IMR-90 (cell line): ENCODE data around the gene ATP9B. TPM values are rescaled to one million over a fixed set of nuclear protein-coding genes. Genes with fewer than 3 reads are reported as not detected.

Experiments
- ATAC-seq: fragments of 200-7000 bp; cut with Tn5 transposase; 2 replicates; pipeline ENCODE4 v1.9.1; 2020; ENCODE audit warnings: low read depth, mild to moderate bottlenecking, moderate library complexity
- BruUV-seq: library from RNA; stranded (reverse); fragments of 400-500 nt; replicated peaks from 2 replicates; lab custom pipeline; 2021; lab: Mats Ljungman, UMichigan
- CTCF ChIA-PET: fragments of 300-600 bp; formaldehyde crosslinking; extraction: SDS; loops from one replicate; lab custom pipeline; 2021; ENCODE audit warnings: antibody characterized with exemption; lab: Yijun Ruan, JAX
- POLR2A ChIA-PET: fragments of 300-600 bp; sonication (Branson Sonifier 250); formaldehyde crosslinking; loops from one replicate; lab custom pipeline; 2022; ENCODE audit warnings: antibody characterized with exemption; ENCODE audit not compliant: unreplicated experiment; lab: Charles Lee
- DNase-seq: peaks from one replicate; pipeline ENCODE4 v3.0.0; 2013
- H2AFZ ChIP-seq: replicated peaks from 2 replicates; pipeline ENCODE3; 2013; ENCODE audit warnings: low read length, mild to moderate bottlenecking; ENCODE audit not compliant: poor library complexity
- H2AK5ac ChIP-seq: 2 replicates; pipeline ENCODE4 v1.6.1; 2013; ENCODE audit warnings: low read depth, low read length, inconsistent platforms
- H2AK9ac ChIP-seq: replicated peaks from 2 replicates; pipeline ENCODE3; 2013; ENCODE audit warnings: mild to moderate bottlenecking, low read depth, low read length, moderate library complexity; ENCODE audit not compliant: poor library complexity
- H2BK120ac ChIP-seq: 2 replicates; pipeline ENCODE4 v1.6.1; 2013; ENCODE audit warnings: low read depth, low read length, inconsistent platforms
- H2BK15ac ChIP-seq: 3 replicates; pipeline ENCODE4 v1.6.1; 2013; ENCODE audit warnings: low read depth, low read length, inconsistent platforms
- H2BK20ac ChIP-seq: 2 replicates; pipeline ENCODE4 v1.6.1; 2013; ENCODE audit warnings: low read depth, mild to moderate bottlenecking, inconsistent platforms, low read length, moderate library complexity
- H2BK5ac ChIP-seq: 2 replicates; pipeline ENCODE4 v1.6.1; 2013; ENCODE audit warnings: mild to moderate bottlenecking, low read depth, low read length, inconsistent platforms; ENCODE audit not compliant: poor library complexity, severe bottlenecking
- H3K14ac ChIP-seq: replicated peaks from 2 replicates; pipeline ENCODE4 v1.6.1; 2013; ENCODE audit warnings: low read depth, low read length, inconsistent platforms
- H3K18ac ChIP-seq: 2 replicates; pipeline ENCODE4 v1.6.1; 2013; ENCODE audit warnings: low read depth, low read length, control low read depth
- H3K23ac ChIP-seq: 2 replicates; pipeline ENCODE4 v1.6.1; 2013; ENCODE audit warnings: low read depth, low read length, inconsistent platforms
- H3K27ac ChIP-seq: 2 replicates; pipeline ENCODE4 v1.5.1; 2013; ENCODE audit warnings: mild to moderate bottlenecking, control low read depth, low read length; ENCODE audit not compliant: insufficient read depth
- H3K27me3 ChIP-seq: 2 replicates; pipeline ENCODE4 v1.6.1; 2013; ENCODE audit warnings: low read length; ENCODE audit not compliant: control insufficient read depth, insufficient read depth
- H3K36me3 ChIP-seq: 2 replicates; pipeline ENCODE4 v1.6.1; 2013; ENCODE audit warnings: low read length, mixed read lengths; ENCODE audit not compliant: control insufficient read depth, insufficient read depth
- H3K4ac ChIP-seq: 2 replicates; pipeline ENCODE4 v1.6.1; 2013; ENCODE audit warnings: low read depth, low read length, inconsistent platforms
- H3K4me1 ChIP-seq: 2 replicates; pipeline ENCODE4 v1.6.1; 2013; ENCODE audit warnings: low read length, mixed read lengths; ENCODE audit not compliant: control insufficient read depth, insufficient read depth
- H3K4me2 ChIP-seq: 2 replicates; pipeline ENCODE4 v1.6.1; 2013; ENCODE audit warnings: low read depth, mild to moderate bottlenecking, control low read depth, low read length, moderate library complexity
- H3K4me3 ChIP-seq: 2 replicates; pipeline ENCODE4 v1.5.1; 2013; ENCODE audit warnings: low read depth, mild to moderate bottlenecking, control low read depth, low read length, moderate library complexity; ENCODE audit not compliant: insufficient read depth
- H3K56ac ChIP-seq: 2 replicates; pipeline ENCODE4 v1.6.1; 2013; ENCODE audit warnings: low read length, inconsistent platforms; ENCODE audit not compliant: insufficient read depth; ENCODE audit errors: extremely low read depth
- H3K79me1 ChIP-seq, 2 experiments: 2 replicates each; pipeline ENCODE4 v1.6.1; 2013; ENCODE audit warnings: low read length in 2 of 2, inconsistent platforms in 1 of 2, low read depth in 1 of 2
- H3K9ac ChIP-seq: 2 replicates; pipeline ENCODE4 v1.6.1; 2013; ENCODE audit warnings: low read depth, low read length, control low read depth
- H3K9me1 ChIP-seq: 2 replicates; pipeline ENCODE4 v1.6.1; 2013; ENCODE audit warnings: low read length, inconsistent platforms; ENCODE audit not compliant: insufficient read depth
- H3K9me3 ChIP-seq: 2 replicates; pipeline ENCODE4 v1.6.1; 2013; ENCODE audit warnings: low read length; ENCODE audit not compliant: control insufficient read depth, insufficient read depth
- H4K20me1 ChIP-seq: 2 replicates; pipeline ENCODE4 v1.6.1; 2013; ENCODE audit warnings: low read length, inconsistent platforms; ENCODE audit not compliant: insufficient read depth
- H4K5ac ChIP-seq: 2 replicates; pipeline ENCODE4 v1.6.1; 2013; ENCODE audit warnings: mild to moderate bottlenecking, low read depth, low read length, control low read depth
- H4K8ac ChIP-seq, 2 experiments: 2 replicates each; pipeline ENCODE4 v1.6.1; 2013; ENCODE audit warnings: low read depth in 2 of 2, low read length in 2 of 2, control low read depth in 1 of 2, inconsistent platforms in 1 of 2
- H4K91ac ChIP-seq: 2 replicates; pipeline ENCODE4 v1.6.1; 2013; ENCODE audit warnings: low read depth, low read length, inconsistent platforms; ENCODE audit not compliant: insufficient read depth
- BHLHE40 ChIP-seq: fragments of 150-350 bp; IDR thresholded peaks from 2 replicates; pipeline ENCODE4 v1.6.1; 2016; ENCODE audit warnings: mild to moderate bottlenecking, low read depth, low read length
- CEBPB ChIP-seq: IDR thresholded peaks from 2 replicates; pipeline ENCODE4 v1.6.1; 2012; ENCODE audit warnings: low read depth, low read length, improper control_type of control experiment
- CHD1 ChIP-seq: IDR thresholded peaks from 2 replicates; pipeline ENCODE4 v1.6.1; 2012; ENCODE audit warnings: low read depth, low read length, improper control_type of control experiment
- CTCF ChIP-seq: conservative IDR thresholded peaks from 2 replicates; pipeline ENCODE4 v1.5.1; 2012; ENCODE audit warnings: mild to moderate bottlenecking, low read depth, low read length, improper control_type of control experiment
- ELK1 ChIP-seq: fragments of 150-350 bp; IDR thresholded peaks from 2 replicates; pipeline ENCODE4 v1.6.1; 2016; ENCODE audit warnings: low read depth, mild to moderate bottlenecking, low read length, moderate library complexity, borderline replicate concordance
- MXI1 ChIP-seq: IDR thresholded peaks from 2 replicates; pipeline ENCODE4 v1.6.1; 2012; ENCODE audit warnings: low read depth, mild to moderate bottlenecking, low read length, moderate library complexity, borderline replicate concordance
- RAD21 ChIP-seq: IDR thresholded peaks from 2 replicates; pipeline ENCODE4 v1.6.1; 2012; ENCODE audit warnings: low read length, improper control_type of control experiment
- RCOR1 ChIP-seq: IDR thresholded peaks from 2 replicates; pipeline ENCODE4 v1.6.1; 2012; ENCODE audit warnings: mild to moderate bottlenecking, low read length, improper control_type of control experiment; ENCODE audit not compliant: insufficient replicate concordance
- RFX5 ChIP-seq: IDR thresholded peaks from 2 replicates; pipeline ENCODE4 v1.8.0; 2012; ENCODE audit warnings: low read depth, mild to moderate bottlenecking, low read length, moderate library complexity
- SMC3 ChIP-seq: fragments of 150-350 bp; IDR thresholded peaks from 2 replicates; pipeline ENCODE4 v1.6.1; 2016; ENCODE audit warnings: low read depth, mild to moderate bottlenecking, antibody characterized with exemption, low read length, moderate library complexity
- USF2 ChIP-seq: fragments of 150-350 bp; IDR thresholded peaks from 2 replicates; pipeline ENCODE4 v1.6.1; 2017; ENCODE audit warnings: mild to moderate bottlenecking, antibody characterized with exemption, low read length, low read depth
- WGBS, 2 experiments: methylation state at CpG; one replicate each; pipeline versions ENCODE4 v1.1.5 to v1.1.7; 2013; ENCODE audit warnings: missing lambda C conversion rate in 2 of 2; ENCODE audit not compliant: insufficient read length in 1 of 2; ENCODE audit errors: extremely low coverage in 2 of 2; 5-methylcytosine and 5-hydroxymethylcytosine counted together
- dilution Hi-C: fragments of 300-500 bp; cut with HindIII; formaldehyde crosslinking; loops from one replicate; pipeline ENCODE4 v1.14.3; 2018; ENCODE audit warnings: low sequenced_read_pairs; ENCODE audit not compliant: unreplicated experiment
- in situ Hi-C: fragments of 300-500 bp; cut with MboI; formaldehyde crosslinking; loops from 3 replicates; pipeline ENCODE4 v1.14.3; 2019; ENCODE audit warnings: low sequenced_read_pairs, inconsistent platforms, mixed read lengths
- intact Hi-C: fragments of 100-400 bp; cut with micrococcal nuclease; formaldehyde crosslinking; loops from 2 replicates; pipeline ENCODE4 v1.10.0; 2022
- polyA plus RNA-seq, 3 experiments: library from polyadenylated mRNA; depleted of rRNA; stranded (reverse); fragments of >200 nt; gene quantifications; 2 replicates each; pipeline ENCODE4 v1.2.3, GENCODE V29; 2012; ENCODE audit warnings: low replicate concordance in 1 of 3
- total RNA-seq: library from RNA; depleted of rRNA; stranded (reverse); fragments of >200 nt; gene quantifications from 2 replicates; pipeline ENCODE4 v1.2.3, GENCODE V29; 2012

ATP9B gene
- total and polyA plus RNA-seq, 2 of the 4 experiments (the other 2 are of a cell fraction) = 11.0 to 11.5 TPM

GRCh38 chr18:79337184-79337583 is 268.0 kb downstream of the ATP9B start:
- in situ Hi-C loops = no loop called here
- H3K79me1 ChIP-seq = no peaks in the 10 kb centered on the region
- no peak overlapping the region for H3K27ac ChIP-seq
- TF ChIP-seq SMC3 (no peak), RFX5 (no peak), RAD21 (no peak), RCOR1 (no peak), BHLHE40 (no peak), CEBPB (no peak), ELK1 (no peak), CTCF (no peak), USF2 (no peak), MXI1 (no peak), CHD1 (no peak)
- no peak overlapping the region for H2BK15ac ChIP-seq
- H2AFZ ChIP-seq = no peak overlapping the region
- no peak overlapping the region for H3K9ac ChIP-seq
- H3K4me1 ChIP-seq = no peaks in the 10 kb centered on the region
- no peak overlapping the region for H4K91ac ChIP-seq
- H3K36me3 ChIP-seq = peaks cover 17% of the 10 kb centered on the region
- H3K9me3 ChIP-seq = no peaks in the 10 kb centered on the region
- intact Hi-C loops = no loop called here
- 98% methylated on average over 7 of the region's 19 CpGs; no CpG with 5 or more reads in 1 of the 2 experiments for WGBS, 2 experiments
- no peaks in the 10 kb centered on the region for H4K20me1 ChIP-seq
- H2BK120ac ChIP-seq = no peak overlapping the region
- H3K4me2 ChIP-seq = no peak overlapping the region
- dilution Hi-C loops = no loop called here
- H3K56ac ChIP-seq = no peak overlapping the region
- BruUV-seq = no TSS peak
- ChIA-PET CTCF (no interaction called here), POLR2A (no interaction called here)
- no peak overlapping the region for H3K18ac ChIP-seq
- no peak for ATAC-seq
- H3K23ac ChIP-seq = no peak overlapping the region
- H3K4me3 ChIP-seq = no peak overlapping the region
- no peak overlapping the region for H2BK5ac ChIP-seq
- H3K27me3 ChIP-seq = no peaks in the 10 kb centered on the region
- no peak for DNase-seq
- peaks cover 3% of the 10 kb centered on the region; the same call in 1 of the 2 replicates for H3K9me1 ChIP-seq
- no peak overlapping the region for H2AK5ac ChIP-seq
- H2AK9ac ChIP-seq = no peak overlapping the region
- H4K5ac ChIP-seq = no peak overlapping the region
- H3K4ac ChIP-seq = no peak overlapping the region
- H2BK20ac ChIP-seq = no peak overlapping the region
- H4K8ac ChIP-seq = no peak overlapping the region
- H3K14ac ChIP-seq = no peak overlapping the region
